ENCODE measurements around the gene VARS2. TPM values are rescaled to one million over a fixed set of nuclear protein-coding genes. Genes with fewer than 3 reads are reported as not detected.

Gene VARS2
- polyA plus RNA-seq, 1 donor (not counting 4 experiments of a cell fraction or from before 2014, with no cell fraction given) = 13.8 TPM

DNA sequence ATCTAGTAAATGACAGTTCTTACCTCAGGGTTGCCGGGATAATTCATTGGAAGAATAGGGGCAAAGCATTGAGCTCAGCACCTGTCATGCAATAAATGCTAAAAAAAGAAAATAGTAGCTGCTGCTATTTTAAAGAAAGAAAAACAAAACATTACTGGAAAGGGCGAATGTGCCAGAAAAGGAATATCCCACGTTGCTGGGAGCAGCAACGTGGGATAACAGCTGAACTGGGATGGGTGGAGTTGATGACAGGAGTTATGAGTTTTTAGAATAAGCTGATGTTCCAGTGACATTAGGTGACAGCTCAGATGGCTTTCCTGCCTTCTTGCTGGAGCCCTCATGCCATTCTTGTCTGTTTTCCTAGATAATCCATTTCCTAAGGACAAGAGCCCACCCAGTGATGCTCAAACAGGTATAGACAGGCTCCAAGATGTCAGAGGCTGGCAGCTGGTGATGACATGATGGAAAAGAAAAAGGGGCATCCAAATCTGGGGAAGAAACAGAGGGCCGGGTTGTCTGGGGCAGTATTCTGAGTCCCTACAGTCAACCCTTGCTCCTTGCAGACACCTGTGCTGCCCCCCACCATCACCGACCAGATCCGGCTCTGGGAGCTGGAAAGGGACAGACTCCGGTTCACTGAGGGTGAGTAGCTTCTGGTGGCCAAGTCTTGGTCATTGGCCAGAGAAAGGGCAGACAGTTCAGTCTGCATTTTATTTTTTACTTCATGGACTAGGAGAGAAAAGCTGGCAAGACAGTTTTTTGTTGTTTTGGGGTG is 1.1 kb upstream of the VARS2 start:
- peaks cover 31% of the 10 kb centered on the region for H3K4me1 ChIP-seq (ENCODE audit: control insufficient read depth, extremely low read depth, insufficient read depth, low read length)
- DNase-seq (ENCODE audit: low read depth, low spot score) (no peak), FAIRE-seq (no peak)
- H3K9me1 ChIP-seq (ENCODE audit: control insufficient read depth, extremely low read depth, insufficient read depth, low read length) = no peaks in the 10 kb centered on the region
- TF ChIP-seq, protein P1, sequence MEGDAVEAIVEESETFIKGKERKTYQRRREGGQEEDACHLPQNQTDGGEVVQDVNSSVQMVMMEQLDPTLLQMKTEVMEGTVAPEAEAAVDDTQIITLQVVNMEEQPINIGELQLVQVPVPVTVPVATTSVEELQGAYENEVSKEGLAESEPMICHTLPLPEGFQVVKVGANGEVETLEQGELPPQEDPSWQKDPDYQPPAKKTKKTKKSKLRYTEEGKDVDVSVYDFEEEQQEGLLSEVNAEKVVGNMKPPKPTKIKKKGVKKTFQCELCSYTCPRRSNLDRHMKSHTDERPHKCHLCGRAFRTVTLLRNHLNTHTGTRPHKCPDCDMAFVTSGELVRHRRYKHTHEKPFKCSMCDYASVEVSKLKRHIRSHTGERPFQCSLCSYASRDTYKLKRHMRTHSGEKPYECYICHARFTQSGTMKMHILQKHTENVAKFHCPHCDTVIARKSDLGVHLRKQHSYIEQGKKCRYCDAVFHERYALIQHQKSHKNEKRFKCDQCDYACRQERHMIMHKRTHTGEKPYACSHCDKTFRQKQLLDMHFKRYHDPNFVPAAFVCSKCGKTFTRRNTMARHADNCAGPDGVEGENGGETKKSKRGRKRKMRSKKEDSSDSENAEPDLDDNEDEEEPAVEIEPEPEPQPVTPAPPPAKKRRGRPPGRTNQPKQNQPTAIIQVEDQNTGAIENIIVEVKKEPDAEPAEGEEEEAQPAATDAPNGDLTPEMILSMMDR (optimal IDR thresholded peaks at IDR 0.05 in 1 of 3, IDR thresholded peaks at IDR 0.05 in 1 of 3, conservative IDR thresholded peaks at IDR 0.05 in 1 of 3; ENCODE audit: extremely low read depth in 1 of 3, insufficient read depth in 2 of 3, low read length in 3 of 3) = no peak
- no peak for TF ChIP-seq EZH2 (IDR thresholded peaks at IDR 0.05; ENCODE audit: low read length)
- H3K9me3 ChIP-seq (ENCODE audit: control insufficient read depth, low read depth, low read length) = no peaks in the 10 kb centered on the region
- peak overlapping the region; percentile 87 for H3K9ac ChIP-seq (ENCODE audit: control insufficient read depth, extremely low read depth, insufficient read depth, low read length)
- peaks cover 13% of the 10 kb centered on the region for H3K79me2 ChIP-seq (ENCODE audit: control insufficient read depth, insufficient read depth, low read length)
- no peak overlapping the region for H2AFZ ChIP-seq (ENCODE audit: control insufficient read depth, low read length)
- peak overlapping the region; percentile 96 for H3K4me2 ChIP-seq (ENCODE audit: control insufficient read depth, extremely low read depth, insufficient read depth, low read depth, low read length)
- no peaks in the 10 kb centered on the region for H3K27me3 ChIP-seq (ENCODE audit: control insufficient read depth, extremely low read depth, insufficient read depth, low read length)
- no peak overlapping the region for H3K4me3 ChIP-seq (ENCODE audit: control insufficient read depth in 2 of 3, extremely low read depth in 1 of 3, insufficient read depth in 2 of 3, low read depth in 1 of 3, low read length in 3 of 3)
- dilution Hi-C loops (cut with MboI; ENCODE audit: extremely low pct_ligation_motif_present, low sequenced_read_pairs) = no loop called here
- peak overlapping the region; percentile 63 for H3K27ac ChIP-seq (ENCODE audit: control insufficient read depth, insufficient read depth, low read length)
- peaks cover 23% of the 10 kb centered on the region in 2 experiments for H3K36me3 ChIP-seq (ENCODE audit: control insufficient read depth in 2 of 2, extremely low read depth in 1 of 2, insufficient read depth in 2 of 2, low read length in 2 of 2)
- H4K20me1 ChIP-seq (ENCODE audit: control insufficient read depth, extremely low read depth, insufficient read depth, low read length) = no peaks in the 10 kb centered on the region

DNA sequence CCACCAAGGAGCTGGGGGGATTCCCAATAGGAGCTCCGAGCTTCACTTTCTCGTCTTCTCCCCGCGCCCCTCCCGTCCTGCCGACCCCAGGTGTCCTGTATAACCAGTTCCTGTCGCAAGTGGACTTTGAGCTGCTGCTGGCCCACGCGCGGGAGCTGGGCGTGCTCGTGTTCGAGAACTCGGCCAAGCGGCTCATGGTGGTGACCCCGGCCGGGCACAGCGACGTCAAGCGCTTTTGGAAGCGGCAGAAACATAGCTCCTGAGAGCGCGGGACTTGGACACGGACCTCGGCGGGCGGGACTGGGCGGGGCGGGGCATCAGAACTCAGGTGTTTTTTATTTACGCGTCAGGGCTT is 340 bp upstream of the VARS2 start:
- Histone ChIP-seq H3K27ac (ENCODE audit: control insufficient read depth, insufficient read depth, low read length) (peak overlapping the region; percentile 63), H3K4me2 (ENCODE audit: control insufficient read depth, extremely low read depth, insufficient read depth, low read depth, low read length) (peak overlapping the region; percentile 96), H4K20me1 (ENCODE audit: control insufficient read depth, extremely low read depth, insufficient read depth, low read length) (no peaks in the 10 kb centered on the region), H3K79me2 (ENCODE audit: control insufficient read depth, insufficient read depth, low read length) (peaks cover 6% of the 10 kb centered on the region), H3K9me3 (ENCODE audit: control insufficient read depth, low read depth, low read length) (no peaks in the 10 kb centered on the region), H3K27me3 (ENCODE audit: control insufficient read depth, extremely low read depth, insufficient read depth, low read length) (no peaks in the 10 kb centered on the region), H3K36me3 (ENCODE audit: control insufficient read depth in 2 of 2, extremely low read depth in 1 of 2, insufficient read depth in 2 of 2, low read length in 2 of 2) (peaks cover 24 to 29% of the 10 kb centered on the region in 2 experiments), H3K9ac (ENCODE audit: control insufficient read depth, extremely low read depth, insufficient read depth, low read length) (peak overlapping the region; percentile 87), H3K4me1 (ENCODE audit: control insufficient read depth, extremely low read depth, insufficient read depth, low read length) (peaks cover 29% of the 10 kb centered on the region), H3K4me3 (ENCODE audit: control insufficient read depth in 2 of 3, extremely low read depth in 1 of 3, insufficient read depth in 2 of 3, low read depth in 1 of 3, low read length in 3 of 3) (peak overlapping the region; percentile 13 to 77 (median 52)), H2AFZ (ENCODE audit: control insufficient read depth, low read length) (peak overlapping the region; percentile 61), H3K9me1 (ENCODE audit: control insufficient read depth, extremely low read depth, insufficient read depth, low read length) (no peaks in the 10 kb centered on the region)
- dilution Hi-C loops (cut with MboI; ENCODE audit: extremely low pct_ligation_motif_present, low sequenced_read_pairs) = no loop called here
- TF ChIP-seq EZH2 (IDR thresholded peaks at IDR 0.05; ENCODE audit: low read length) = no peak
- TF ChIP-seq, protein P1 (optimal IDR thresholded peaks at IDR 0.05 in 1 of 3, IDR thresholded peaks at IDR 0.05 in 1 of 3, conservative IDR thresholded peaks at IDR 0.05 in 1 of 3; ENCODE audit: extremely low read depth in 1 of 3, insufficient read depth in 2 of 3, low read length in 3 of 3) = no peak
- DNase-seq (ENCODE audit: low read depth, low spot score) (no peak), FAIRE-seq (no peak)

Data from keratinocyte (primary cell).